ENCODE results near the gene C19orf47.

Gene C19orf47

GRCh38 chr19:40322951-40323615 is 25.1 kb downstream of the C19orf47 start:
- Histone ChIP-seq H3K27ac (ENCODE audit: low read length) (no peak overlapping the region), H3K4me3 (ENCODE audit: low read length) (no peak overlapping the region), H3K9me3 (ENCODE audit: control insufficient read depth, low read depth, low read length) (no peaks in the 10 kb centered on the region), H3K27me3 (ENCODE audit: control insufficient read depth, insufficient read depth, low read length) (no peaks in the 10 kb centered on the region), H3K36me3 (ENCODE audit: control insufficient read depth, low read depth, low read length) (peaks cover 58% of the 10 kb centered on the region), H3K9ac (ENCODE audit: low read length) (no peak overlapping the region), H3K4me1 (ENCODE audit: control insufficient read depth, low read depth, low read length) (no peaks in the 10 kb centered on the region)

DNA sequence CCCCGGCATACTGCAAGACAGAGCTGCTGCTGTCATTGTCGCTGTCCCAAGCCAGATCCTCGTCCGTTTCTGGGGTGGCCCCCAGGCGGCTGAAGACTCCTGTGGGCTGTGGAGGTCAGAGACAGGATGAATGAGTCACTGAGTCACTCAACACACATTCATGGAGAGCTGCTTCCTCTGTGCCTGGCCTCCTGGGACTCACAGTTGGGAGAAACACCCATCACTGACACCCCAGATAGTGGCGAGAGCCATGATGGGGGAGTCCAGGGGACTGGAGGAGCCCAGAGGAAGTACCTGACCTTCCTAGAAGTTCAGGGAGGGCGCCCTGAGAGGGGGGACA is 26.0 kb downstream of the C19orf47 start:
- H3K27ac ChIP-seq (ENCODE audit: low read length): no peak overlapping the region

DNA sequence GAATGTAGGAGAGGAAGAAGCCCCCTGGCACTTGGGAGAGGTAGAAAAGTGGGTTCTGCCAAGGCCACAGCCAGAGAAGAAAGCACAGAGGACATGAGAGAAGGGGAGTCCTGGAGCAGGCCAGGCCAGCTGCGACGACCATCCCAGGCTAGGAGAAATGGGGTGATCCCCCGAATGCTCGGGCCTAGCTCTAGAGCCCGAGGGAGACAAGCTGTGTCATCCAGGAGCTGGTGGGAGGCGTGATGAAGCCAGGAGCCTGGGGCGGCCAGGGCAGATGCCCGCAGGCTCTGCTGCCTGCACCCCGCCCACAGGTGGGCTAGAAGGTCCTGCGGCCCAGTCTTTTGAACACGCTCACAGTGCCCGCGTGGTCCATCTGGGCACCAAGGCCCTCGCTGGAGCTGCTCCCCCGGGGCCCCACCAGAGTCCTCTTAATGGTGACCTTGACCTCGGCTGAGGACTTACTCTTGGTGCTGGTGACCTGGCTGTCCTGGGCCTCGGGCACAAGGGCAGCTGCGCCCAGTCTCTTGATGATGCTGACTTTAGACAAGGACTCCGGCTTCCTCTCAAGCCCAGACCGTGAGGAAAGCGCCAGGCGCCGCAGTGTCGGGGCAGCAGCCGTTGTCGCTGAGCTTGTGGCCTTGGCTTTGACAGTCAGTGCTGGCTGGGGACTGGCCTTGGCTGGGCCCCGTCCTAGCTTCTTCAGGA is 26.5 kb downstream of the C19orf47 start:
- Histone ChIP-seq H3K27me3 (ENCODE audit: control insufficient read depth, insufficient read depth, low read length) (no peaks in the 10 kb centered on the region), H3K27ac (ENCODE audit: low read length) (no peak overlapping the region), H3K4me3 (ENCODE audit: low read length) (no peak overlapping the region), H3K4me1 (ENCODE audit: control insufficient read depth, low read depth, low read length) (no peaks in the 10 kb centered on the region), H3K9ac (ENCODE audit: low read length) (no peak overlapping the region), H3K9me3 (ENCODE audit: control insufficient read depth, low read depth, low read length) (no peaks in the 10 kb centered on the region), H3K36me3 (ENCODE audit: control insufficient read depth, low read depth, low read length) (peaks cover 52% of the 10 kb centered on the region)

More for the DNA sequence above, 26.0 kb downstream of the C19orf47 start:
- Histone ChIP-seq H3K4me3 (ENCODE audit: low read length) (no peak overlapping the region), H3K9me3 (ENCODE audit: control insufficient read depth, low read depth, low read length) (no peaks in the 10 kb centered on the region), H3K9ac (ENCODE audit: low read length) (no peak overlapping the region), H3K27me3 (ENCODE audit: control insufficient read depth, insufficient read depth, low read length) (no peaks in the 10 kb centered on the region), H3K4me1 (ENCODE audit: control insufficient read depth, low read depth, low read length) (no peaks in the 10 kb centered on the region), H3K36me3 (ENCODE audit: control insufficient read depth, low read depth, low read length) (peaks cover 52% of the 10 kb centered on the region)

DNA sequence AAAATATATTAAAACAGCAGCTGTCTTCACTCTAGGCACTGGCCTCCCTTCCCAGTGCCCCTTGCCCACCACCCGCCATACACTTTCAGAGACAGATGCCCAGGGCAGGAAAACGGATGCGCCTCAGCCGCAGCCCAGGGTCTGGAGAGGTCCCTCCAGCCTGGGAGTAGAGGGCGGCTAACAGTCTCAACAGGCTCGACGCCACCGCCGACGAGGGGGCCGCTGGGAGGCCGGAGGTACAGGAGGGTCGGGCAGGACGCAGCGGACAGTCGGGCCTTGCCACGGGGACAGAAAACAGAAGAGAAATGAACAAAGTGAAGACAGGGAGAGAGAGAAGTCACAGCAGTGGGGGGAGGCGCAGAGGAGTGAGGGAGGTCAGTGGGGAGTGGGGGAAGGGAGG is 27.1 kb downstream of the C19orf47 start:
- H3K36me3 ChIP-seq (ENCODE audit: control insufficient read depth, low read depth, low read length): peaks cover 45% of the 10 kb centered on the region
- H3K9me3 ChIP-seq (ENCODE audit: control insufficient read depth, low read depth, low read length): no peaks in the 10 kb centered on the region
- no peak overlapping the region for H3K27ac ChIP-seq (ENCODE audit: low read length)
- no peak overlapping the region for H3K4me3 ChIP-seq (ENCODE audit: low read length)
- H3K27me3 ChIP-seq (ENCODE audit: control insufficient read depth, insufficient read depth, low read length): no peaks in the 10 kb centered on the region
- no peaks in the 10 kb centered on the region for H3K4me1 ChIP-seq (ENCODE audit: control insufficient read depth, low read depth, low read length)
- no peak overlapping the region for H3K9ac ChIP-seq (ENCODE audit: low read length)

DNA sequence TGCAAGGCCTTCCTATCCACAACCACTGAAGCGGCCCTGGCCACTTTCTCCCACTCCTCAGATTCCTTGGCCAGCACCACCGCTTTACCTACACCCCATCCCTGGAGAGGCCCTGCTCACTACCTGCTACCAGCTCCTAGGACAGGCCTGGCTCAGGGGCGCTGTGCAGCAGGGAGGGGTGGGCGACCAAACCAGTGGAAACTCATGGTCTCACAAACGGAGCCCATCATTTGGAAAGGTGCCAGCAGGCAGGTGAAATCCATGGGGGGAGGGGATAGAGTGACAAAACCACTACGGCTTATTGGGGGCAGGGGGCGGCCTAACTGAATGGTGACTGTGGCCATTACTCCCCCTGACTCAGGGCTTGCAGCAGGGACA is 27.6 kb downstream of the C19orf47 start:
- H3K4me1 ChIP-seq (ENCODE audit: control insufficient read depth, low read depth, low read length): no peaks in the 10 kb centered on the region
- no peaks in the 10 kb centered on the region for H3K9me3 ChIP-seq (ENCODE audit: control insufficient read depth, low read depth, low read length)
- no peak overlapping the region for H3K27ac ChIP-seq (ENCODE audit: low read length)
- H3K27me3 ChIP-seq (ENCODE audit: control insufficient read depth, insufficient read depth, low read length): no peaks in the 10 kb centered on the region
- H3K36me3 ChIP-seq (ENCODE audit: control insufficient read depth, low read depth, low read length): peaks cover 40% of the 10 kb centered on the region
- H3K4me3 ChIP-seq (ENCODE audit: low read length): no peak overlapping the region
- H3K9ac ChIP-seq (ENCODE audit: low read length): no peak overlapping the region

DNA sequence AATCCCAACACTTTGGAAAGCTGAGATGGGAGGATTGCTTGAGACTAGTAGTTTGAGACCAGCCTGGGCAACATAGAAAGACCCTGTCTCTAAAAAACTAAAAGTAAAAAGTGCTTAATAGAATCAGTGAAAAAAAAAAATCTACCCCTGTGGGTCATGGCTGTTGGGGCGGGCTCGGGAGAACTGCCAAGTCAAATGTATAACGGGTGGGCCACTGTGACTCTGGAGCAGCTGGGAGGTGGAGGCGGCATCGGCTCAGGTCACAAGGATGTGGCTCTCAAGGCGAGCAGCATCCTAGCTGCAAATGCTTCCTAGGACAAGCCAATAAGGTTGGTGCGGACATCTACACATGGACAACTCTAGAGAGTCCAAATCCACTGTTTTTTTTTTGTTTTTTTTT is 30.9 kb downstream of the C19orf47 start:
- H3K4me3 ChIP-seq (ENCODE audit: low read length): no peak overlapping the region
- peaks cover 15% of the 10 kb centered on the region for H3K36me3 ChIP-seq (ENCODE audit: control insufficient read depth, low read depth, low read length)
- H3K9ac ChIP-seq (ENCODE audit: low read length): no peak overlapping the region
- no peaks in the 10 kb centered on the region for H3K27me3 ChIP-seq (ENCODE audit: control insufficient read depth, insufficient read depth, low read length)
- no peak overlapping the region for H3K27ac ChIP-seq (ENCODE audit: low read length)
- H3K4me1 ChIP-seq (ENCODE audit: control insufficient read depth, low read depth, low read length): no peaks in the 10 kb centered on the region
- no peaks in the 10 kb centered on the region for H3K9me3 ChIP-seq (ENCODE audit: control insufficient read depth, low read depth, low read length)

DNA sequence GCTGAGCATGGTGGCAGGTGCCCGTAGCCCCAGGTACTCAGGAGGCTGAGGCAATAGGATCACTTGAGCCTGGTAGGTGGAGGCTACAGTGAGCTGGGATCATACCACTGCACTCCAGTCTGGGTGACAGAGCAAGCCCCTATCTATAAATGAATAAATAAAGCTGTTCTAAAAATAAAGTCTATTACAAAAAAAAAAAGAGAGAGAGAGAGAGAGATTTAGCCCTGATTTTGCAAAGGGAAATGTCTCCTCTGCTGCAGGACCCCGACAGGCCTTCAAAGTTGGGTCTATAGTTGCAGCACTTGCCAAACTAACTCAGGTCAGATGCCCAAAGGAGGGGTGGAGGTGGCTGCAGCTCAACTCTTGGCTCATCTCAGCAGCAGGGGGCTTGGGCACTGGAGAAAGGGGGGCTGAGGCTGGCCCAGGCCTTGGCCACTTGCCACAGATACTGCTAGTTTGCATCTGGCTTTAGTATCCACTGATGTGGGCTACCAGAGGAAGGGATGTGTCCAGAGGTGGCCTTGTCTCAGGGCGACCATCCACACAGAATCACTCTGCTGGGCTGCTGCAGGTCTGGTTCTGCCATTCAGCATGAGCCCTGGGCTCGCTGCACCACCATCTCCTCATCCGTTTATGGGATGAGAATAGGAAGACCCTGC is 32.3 kb downstream of the C19orf47 start:
- H3K27me3 ChIP-seq (ENCODE audit: control insufficient read depth, insufficient read depth, low read length): no peaks in the 10 kb centered on the region
- no peak overlapping the region for H3K9ac ChIP-seq (ENCODE audit: low read length)
- H3K9me3 ChIP-seq (ENCODE audit: control insufficient read depth, low read depth, low read length): no peaks in the 10 kb centered on the region
- no peaks in the 10 kb centered on the region for H3K4me1 ChIP-seq (ENCODE audit: control insufficient read depth, low read depth, low read length)
- no peak overlapping the region for H3K4me3 ChIP-seq (ENCODE audit: low read length)
- no peak overlapping the region for H3K27ac ChIP-seq (ENCODE audit: low read length)
- peaks cover 5% of the 10 kb centered on the region for H3K36me3 ChIP-seq (ENCODE audit: control insufficient read depth, low read depth, low read length)

- no peak overlapping the region for H3K9ac ChIP-seq (ENCODE audit: low read length)
- no peak overlapping the region for H3K4me3 ChIP-seq (ENCODE audit: low read length)
- H3K27me3 ChIP-seq (ENCODE audit: control insufficient read depth, insufficient read depth, low read length): no peaks in the 10 kb centered on the region
- H3K27ac ChIP-seq (ENCODE audit: low read length): no peak overlapping the region
- H3K4me1 ChIP-seq (ENCODE audit: control insufficient read depth, low read depth, low read length): no peaks in the 10 kb centered on the region
- H3K36me3 ChIP-seq (ENCODE audit: control insufficient read depth, low read depth, low read length): no peaks in the 10 kb centered on the region
- no peaks in the 10 kb centered on the region for H3K9me3 ChIP-seq (ENCODE audit: control insufficient read depth, low read depth, low read length)
Measured at GRCh38 chr19:40314656-40315055, 33.5 kb downstream of the C19orf47 start.

DNA sequence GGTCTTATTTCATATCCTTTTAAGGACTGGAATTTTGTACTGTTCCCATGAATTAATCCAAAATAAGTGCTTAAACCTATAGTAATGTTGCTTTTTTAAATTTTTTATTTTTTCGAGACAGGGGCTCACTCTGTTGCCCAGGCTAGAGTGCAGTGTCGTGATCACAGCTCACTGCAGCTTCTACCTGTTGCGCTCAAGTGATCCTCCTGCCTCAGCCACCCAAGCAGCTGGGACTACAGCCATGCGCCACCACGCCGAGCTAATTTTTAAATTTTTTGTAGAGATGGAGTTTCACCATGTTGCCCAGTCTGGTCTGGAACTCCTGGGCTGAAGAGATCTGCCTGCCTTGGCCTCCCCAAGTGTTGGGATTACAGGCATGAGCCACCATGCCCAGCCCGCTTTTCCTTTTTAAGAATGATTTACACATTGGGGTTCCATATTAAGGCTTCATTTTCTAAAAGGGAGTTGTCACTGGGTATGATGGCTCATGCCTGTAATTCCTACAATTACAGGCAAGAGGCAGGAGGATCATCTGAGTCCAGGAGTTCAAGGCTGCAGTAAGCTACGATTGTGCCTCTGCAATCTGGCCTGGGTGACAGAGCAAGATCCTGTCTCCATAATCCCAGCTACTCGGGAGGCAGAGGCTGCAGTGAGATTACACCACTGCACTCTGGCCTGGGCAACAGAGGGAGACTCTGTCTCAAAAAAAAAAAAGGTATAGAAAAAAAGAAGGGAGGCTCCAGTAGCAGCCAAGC is 34.8 kb downstream of the C19orf47 start:
- H3K4me3 ChIP-seq (ENCODE audit: low read length): no peak overlapping the region
- no peaks in the 10 kb centered on the region for H3K9me3 ChIP-seq (ENCODE audit: control insufficient read depth, low read depth, low read length)
- no peak overlapping the region for H3K27ac ChIP-seq (ENCODE audit: low read length)
- H3K36me3 ChIP-seq (ENCODE audit: control insufficient read depth, low read depth, low read length): no peaks in the 10 kb centered on the region
- H3K4me1 ChIP-seq (ENCODE audit: control insufficient read depth, low read depth, low read length): no peaks in the 10 kb centered on the region
- H3K27me3 ChIP-seq (ENCODE audit: control insufficient read depth, insufficient read depth, low read length): no peaks in the 10 kb centered on the region
- no peak overlapping the region for H3K9ac ChIP-seq (ENCODE audit: low read length)

DNA sequence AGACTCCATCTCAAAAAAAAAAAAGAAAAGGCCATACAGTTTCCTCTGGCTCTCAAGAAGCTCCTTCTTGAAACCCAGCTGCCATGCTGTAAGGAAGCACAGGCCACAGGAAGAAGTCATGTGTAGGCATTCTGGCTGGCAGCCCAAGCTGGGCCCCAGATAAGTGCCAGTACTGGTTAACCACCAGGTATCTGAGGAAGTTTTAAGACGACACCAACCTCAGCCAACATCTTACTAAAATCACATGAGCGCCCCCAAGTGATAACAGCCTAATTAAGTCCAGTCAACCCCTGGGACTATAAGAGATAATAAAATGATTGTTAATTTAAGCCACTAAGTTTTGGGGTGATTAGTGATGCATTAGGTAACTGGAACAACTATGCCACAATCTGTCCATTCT is 35.7 kb downstream of the C19orf47 start:
- Histone ChIP-seq H3K27me3 (ENCODE audit: control insufficient read depth, insufficient read depth, low read length) (no peaks in the 10 kb centered on the region), H3K27ac (ENCODE audit: low read length) (no peak overlapping the region), H3K4me3 (ENCODE audit: low read length) (no peak overlapping the region), H3K36me3 (ENCODE audit: control insufficient read depth, low read depth, low read length) (no peaks in the 10 kb centered on the region), H3K4me1 (ENCODE audit: control insufficient read depth, low read depth, low read length) (no peaks in the 10 kb centered on the region), H3K9me3 (ENCODE audit: control insufficient read depth, low read depth, low read length) (no peaks in the 10 kb centered on the region), H3K9ac (ENCODE audit: low read length) (no peak overlapping the region)

DNA sequence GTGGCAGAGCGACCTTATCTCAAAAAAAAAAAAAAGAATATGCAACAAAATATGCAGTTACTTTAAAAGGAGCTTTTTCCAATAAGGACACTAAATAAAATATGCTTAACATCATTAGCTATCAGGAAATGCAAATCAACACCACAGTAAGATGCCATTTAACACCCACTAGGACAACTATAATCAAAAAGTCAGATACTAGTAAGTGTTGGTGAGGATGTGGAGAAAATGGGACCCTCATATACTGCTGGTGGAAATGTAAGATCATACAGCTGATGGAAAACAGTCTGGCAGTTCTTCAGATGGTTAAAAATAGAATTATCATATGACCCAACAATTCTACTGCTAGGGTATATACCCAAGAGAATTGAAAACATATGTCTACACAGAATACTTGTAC is 38.5 kb downstream of the C19orf47 start:
- Histone ChIP-seq H3K4me1 (ENCODE audit: control insufficient read depth, low read depth, low read length) (no peaks in the 10 kb centered on the region), H3K9me3 (ENCODE audit: control insufficient read depth, low read depth, low read length) (no peaks in the 10 kb centered on the region), H3K27ac (ENCODE audit: low read length) (no peak overlapping the region), H3K27me3 (ENCODE audit: control insufficient read depth, insufficient read depth, low read length) (no peaks in the 10 kb centered on the region), H3K4me3 (ENCODE audit: low read length) (no peak overlapping the region), H3K9ac (ENCODE audit: low read length) (no peak overlapping the region), H3K36me3 (ENCODE audit: control insufficient read depth, low read depth, low read length) (no peaks in the 10 kb centered on the region)
